ENCODE results near the gene ADGRL2.
A peak's percentile ranks its signal among the peaks of the same experiment; 100 is the strongest.

The ADGRL2 gene

GRCh38 chr1:81800695-81801650 lies at the start of gene ADGRL2:
Gene ADGRL2 (plus strand): TSS chr1:81800934. CDS start chr1:81836985, 36,051 bp downstream.
- DNase-seq, result peak; percentile 7 to 55

DNA sequence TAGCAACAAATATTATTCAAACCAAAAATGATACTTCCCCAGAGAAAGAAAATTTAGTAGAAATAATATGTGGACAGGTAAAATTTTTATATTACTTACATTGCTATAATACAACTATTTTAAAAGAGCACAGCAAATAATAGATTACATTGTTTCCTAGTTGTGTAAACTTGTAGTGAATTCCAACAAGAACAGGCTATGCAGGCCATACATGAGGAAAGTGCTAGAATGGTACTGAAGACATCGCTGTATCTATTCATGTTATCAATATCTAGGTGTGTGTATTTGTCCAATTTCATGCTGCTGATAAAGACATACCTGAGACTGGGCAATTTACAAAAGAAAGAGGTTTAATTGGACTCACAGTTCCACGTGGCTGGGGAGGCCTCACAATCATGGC lies 47.9 kb upstream of the ADGRL2 start:
- DNase-seq, result no peak

GRCh38 chr1:81754424-81754823 lies 46.3 kb upstream of the ADGRL2 start:
- no peak for DNase-seq

DNA sequence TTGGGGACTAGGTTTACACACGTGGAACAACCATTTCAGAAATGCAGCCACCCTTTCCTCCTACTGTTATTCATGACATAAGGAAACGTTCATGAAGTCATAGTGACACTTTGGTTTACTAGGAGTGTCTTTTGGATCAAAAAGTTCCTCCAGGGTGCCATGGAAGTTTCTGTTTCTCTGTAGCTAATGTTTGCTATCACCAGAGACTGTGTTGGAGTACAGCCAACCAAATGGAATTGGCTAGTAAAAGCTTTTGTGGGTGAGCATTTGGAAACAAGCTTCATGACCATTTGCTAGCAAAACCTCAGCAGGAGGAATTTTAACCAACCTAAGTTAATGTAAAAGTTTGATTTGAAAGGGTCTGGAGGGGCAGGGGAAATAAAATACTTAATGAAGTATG lies 43.9 kb upstream of the ADGRL2 start:
- no peak for DNase-seq

- no peak for DNase-seq
These were observed 43.2 kb upstream of the ADGRL2 start for GRCh38 chr1:81757398-81758020.

DNA sequence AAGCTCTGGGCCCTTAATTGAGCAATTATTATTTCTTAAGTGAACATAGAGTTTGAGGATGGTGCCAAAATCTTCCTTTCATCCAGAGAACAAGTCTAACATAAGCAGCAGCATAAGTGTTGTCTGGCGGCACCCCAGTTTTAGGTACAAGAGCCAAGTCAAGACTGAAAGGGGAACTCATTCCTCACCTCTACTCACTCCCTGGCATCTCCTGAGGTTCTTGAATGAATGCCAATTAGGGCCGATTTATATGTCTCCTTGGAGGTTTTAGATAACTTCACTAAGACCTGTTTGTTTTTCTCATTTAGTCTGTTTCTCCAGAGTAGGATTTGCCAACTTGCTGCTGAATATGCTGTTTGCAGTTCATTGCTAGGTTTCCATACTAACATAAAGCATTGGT lies 42.6 kb upstream of the ADGRL2 start:
- no peak for DNase-seq

DNA sequence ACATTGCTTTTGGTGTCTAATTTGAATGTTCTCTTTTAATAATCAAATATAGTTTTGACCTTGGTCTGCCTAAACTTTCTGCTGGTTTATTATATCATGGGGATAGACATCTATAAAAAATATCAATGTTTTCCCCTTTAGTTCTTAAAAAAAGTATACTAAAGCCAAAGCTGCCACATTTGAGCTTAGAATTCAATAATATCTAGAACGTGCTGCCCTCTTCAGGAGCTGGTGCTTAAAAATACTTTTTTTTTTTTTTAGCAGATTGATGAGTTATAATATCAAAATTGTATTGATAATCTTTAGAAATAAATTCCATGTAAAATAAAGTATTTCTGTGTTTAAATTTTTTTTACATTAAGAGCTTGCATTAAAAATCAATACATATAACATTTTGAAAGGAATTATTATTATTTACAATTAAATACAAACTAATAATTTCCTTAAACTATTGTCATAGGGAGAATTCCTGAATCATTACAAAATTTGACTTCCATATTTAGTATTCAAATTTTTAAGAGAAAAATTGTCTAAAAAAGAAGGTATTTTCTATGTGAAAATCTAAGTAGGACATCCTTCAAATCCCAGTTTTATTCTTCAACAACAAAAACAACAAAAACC lies 40.1 kb upstream of the ADGRL2 start:
- DNase-seq, result peak in 1 of 2 donors; percentile 21

GRCh38 chr1:81775510-81775909 lies 25.2 kb upstream of the ADGRL2 start:
- DNase-seq, result no peak

- DNase-seq, result no peak
These were observed 19.9 kb upstream of the ADGRL2 start for GRCh38 chr1:81780705-81781454.

DNA sequence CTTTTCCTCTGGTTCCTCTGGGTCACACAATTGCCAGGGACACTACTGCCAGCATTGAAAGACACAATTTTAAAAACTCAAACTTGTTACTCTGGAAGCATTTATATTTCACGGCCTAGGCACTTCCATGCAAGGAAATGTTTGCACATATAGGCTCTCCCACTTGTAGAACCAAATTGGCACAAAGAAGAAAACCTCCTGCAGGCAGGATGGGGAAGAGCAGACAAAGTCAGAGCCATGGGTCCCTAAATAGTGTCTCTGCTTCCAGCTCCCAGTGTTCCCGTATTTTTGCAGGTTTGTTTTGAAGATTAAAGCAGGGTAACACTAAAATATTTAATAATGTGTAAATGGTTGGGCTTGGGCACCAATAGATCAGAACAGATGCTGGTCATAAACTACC lies 19.0 kb upstream of the ADGRL2 start:
- no peak for DNase-seq

- no peak for DNase-seq
These were observed 8.6 kb upstream of the ADGRL2 start for GRCh38 chr1:81792184-81792583.

DNA sequence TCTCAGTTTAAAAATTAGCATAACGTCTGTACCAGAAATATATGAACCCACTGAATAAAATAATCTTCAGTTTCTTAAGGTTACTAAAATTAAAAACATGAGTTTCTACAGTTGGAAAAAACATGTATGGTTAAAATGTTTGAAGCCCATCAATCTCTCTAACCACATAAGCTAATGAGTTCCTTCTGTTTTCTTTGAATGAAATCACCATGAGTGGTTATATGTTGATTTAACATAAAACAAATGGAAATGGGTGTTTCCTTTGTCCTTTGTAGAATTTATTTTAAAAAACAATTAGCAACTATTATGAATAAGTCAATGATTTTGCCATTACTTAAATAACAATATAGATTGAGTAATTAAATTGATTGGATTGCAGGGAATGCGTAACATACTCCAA lies 3.0 kb upstream of the ADGRL2 start:
- DNase-seq, result no peak

GRCh38 chr1:81799939-81800694 lies 617 bp upstream of the ADGRL2 start:
- DNase-seq, result no peak

DNA sequence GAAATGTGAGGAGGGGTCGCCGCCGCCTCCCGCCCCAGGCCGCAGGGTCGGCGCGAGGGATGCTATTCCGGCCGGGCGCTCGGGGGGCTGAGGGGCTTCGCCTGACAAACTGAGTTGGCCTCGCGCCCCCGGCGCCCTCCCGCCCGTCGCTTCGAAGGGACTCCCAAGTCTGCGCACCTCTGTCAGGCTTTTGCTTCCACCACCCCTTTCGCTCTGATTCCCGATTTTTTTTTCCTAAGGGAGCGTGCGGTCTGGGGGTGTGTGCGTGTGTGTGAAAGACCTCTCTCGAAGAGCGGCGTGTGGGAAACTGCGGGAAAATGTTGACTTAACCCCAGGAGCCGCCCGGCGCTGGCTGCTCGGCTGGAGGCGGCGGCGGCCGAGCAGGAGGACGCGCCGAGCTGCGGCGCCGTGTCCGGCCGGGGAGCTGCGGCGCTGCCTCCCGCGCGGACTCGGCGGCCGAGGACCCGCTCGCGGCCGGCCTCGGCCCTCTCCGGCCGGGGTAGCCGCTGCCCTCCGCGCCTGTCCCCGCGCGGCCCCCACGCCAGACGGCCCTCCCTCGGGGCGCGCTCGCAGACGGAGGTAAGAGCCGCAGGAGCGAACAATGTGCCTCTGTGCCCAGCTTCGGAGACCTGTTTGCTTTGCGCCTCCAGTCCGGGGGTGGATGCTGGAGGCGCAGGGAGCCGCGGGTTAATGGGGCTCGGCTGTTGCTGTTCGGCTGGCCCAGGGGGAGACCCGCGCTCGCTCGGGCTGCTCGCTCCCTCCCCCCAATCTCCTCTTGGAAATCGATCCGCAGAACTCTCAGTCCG lies 1.1 kb downstream of the ADGRL2 start:
- no peak for DNase-seq

DNA sequence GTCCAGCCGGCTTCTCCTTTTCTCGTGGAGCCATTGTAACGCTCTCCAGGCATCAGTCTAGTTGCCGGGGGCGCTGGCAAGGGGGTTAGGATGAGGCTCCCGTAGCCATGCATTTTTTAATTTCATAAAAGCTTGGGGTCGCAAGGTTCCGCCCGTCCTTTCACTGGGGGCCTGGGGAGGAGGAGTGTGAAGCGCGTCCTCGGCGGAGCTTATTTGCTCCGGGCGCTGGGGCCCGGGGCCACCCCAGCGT lies 1.6 kb downstream of the ADGRL2 start:
- no peak for DNase-seq

DNA sequence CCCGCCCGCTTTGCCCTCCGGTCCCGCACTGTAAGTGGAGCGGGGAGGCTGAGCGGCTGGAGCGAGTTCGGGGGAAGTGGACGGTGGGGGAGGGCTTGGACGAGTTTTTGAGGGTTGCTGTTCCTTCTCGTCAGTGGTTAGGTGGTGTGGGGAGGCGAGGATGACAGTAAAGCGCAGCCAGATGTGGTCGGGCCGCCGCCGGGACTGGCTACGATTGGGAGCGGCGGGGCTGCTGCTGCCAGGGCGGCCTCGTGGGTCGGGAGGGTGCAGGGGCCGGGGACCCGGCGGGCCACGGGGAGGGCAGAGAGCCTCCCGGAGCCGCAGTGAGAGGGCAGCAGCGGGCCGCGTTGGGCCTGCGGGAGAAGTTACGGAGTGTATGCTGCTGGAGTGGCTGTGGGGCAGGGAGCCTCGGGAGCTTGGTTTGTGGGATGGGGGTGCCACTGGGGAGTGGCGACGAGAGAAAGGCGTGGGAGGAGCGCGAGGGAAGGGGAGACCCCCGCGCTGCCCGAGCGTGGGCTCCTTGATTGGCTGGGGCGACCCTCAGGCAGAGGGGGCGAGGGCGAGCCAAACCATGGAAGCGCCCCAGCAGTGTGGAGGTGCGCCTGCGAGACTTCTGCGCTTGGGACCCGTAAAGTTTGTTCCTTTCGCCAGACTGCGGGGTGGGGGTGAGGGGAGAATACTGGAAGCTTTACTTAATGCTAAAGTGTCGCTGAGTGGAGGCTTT lies 2.1 kb downstream of the ADGRL2 start:
- peak in 1 of 2 donors; percentile 31 for DNase-seq

GRCh38 chr1:81803431-81804110 lies 2.8 kb downstream of the ADGRL2 start:
- DNase-seq, result no peak

DNA sequence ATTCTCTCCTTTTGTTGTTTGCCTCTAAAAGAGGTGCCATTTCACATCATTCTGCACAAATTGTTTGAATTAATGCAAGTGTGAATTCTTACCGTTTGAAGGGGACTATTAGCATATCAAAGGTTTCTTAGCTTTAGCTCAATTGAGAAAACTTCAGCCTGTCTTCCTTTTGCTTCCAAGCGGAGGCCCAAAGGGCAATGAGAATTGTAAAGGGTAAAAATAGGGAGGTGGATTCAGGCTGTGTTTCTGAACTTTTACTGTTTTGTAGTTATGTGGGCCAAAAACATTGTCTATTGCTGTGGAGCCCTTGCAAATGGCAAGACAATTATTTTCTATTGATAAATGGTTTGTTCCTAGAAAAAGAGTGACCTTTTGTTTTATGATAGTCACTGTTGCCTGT lies 3.6 kb downstream of the ADGRL2 start:
- no peak for DNase-seq

GRCh38 chr1:81805537-81806431 lies 5.0 kb downstream of the ADGRL2 start:
- no peak for DNase-seq

Data from hippocampal formation (tissue), 2 donors.